ENCODE measurements around the gene SACM1L. TPM values are rescaled to one million over a fixed set of nuclear protein-coding genes. Genes with fewer than 3 reads are reported as not detected.

Gene SACM1L
- total and polyA plus RNA-seq, 2 of the 8 experiments (the other 6 are each of a cell fraction or from before 2014, with no cell fraction given) = 20.1 to 61.0 TPM

DNA sequence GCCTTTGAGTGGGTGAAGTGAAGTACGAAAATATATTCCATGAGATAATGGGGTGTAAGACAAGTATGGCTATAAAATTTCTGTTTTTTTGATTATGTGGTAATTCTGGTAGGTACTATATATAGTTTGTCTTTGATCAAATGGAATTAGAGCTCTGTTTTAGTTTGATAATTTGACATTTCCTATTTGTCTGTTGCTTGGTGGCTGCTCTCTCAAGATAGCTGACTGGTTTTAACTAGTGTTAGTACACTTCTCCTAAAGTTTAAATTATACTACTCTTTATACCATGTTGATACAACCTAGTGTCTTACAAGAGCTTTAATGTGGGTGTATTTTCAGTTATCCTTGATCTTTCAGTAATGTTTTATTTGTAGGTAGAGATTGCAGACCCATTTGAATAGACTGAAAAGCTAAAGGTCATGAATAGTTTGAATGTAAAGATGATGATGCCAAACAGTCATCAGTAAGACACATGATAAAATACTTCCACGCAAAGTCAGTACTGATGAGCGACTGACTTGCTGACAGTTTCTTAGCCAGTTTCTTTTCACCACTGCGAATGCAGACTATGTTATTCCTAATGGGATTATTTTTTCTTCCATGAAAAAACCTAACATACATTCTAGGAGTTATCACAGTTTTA is 15.2 kb downstream of the SACM1L start (continued):
- TF ChIP-seq, protein P1, sequence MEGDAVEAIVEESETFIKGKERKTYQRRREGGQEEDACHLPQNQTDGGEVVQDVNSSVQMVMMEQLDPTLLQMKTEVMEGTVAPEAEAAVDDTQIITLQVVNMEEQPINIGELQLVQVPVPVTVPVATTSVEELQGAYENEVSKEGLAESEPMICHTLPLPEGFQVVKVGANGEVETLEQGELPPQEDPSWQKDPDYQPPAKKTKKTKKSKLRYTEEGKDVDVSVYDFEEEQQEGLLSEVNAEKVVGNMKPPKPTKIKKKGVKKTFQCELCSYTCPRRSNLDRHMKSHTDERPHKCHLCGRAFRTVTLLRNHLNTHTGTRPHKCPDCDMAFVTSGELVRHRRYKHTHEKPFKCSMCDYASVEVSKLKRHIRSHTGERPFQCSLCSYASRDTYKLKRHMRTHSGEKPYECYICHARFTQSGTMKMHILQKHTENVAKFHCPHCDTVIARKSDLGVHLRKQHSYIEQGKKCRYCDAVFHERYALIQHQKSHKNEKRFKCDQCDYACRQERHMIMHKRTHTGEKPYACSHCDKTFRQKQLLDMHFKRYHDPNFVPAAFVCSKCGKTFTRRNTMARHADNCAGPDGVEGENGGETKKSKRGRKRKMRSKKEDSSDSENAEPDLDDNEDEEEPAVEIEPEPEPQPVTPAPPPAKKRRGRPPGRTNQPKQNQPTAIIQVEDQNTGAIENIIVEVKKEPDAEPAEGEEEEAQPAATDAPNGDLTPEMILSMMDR (IDR thresholded peaks at IDR 0.05; ENCODE audit: control extremely low read depth in 1 of 3, insufficient read depth in 1 of 3, low read depth in 1 of 3, low read length in 3 of 3) = no peak
- no peak for TF ChIP-seq GTF2F1 (IDR thresholded peaks at IDR 0.05; ENCODE audit: borderline replicate concordance, low read depth, low read length)
- no peak for TF ChIP-seq ASH2L (IDR thresholded peaks at IDR 0.05; ENCODE audit: low read length)
- TF ChIP-seq EGR1 (IDR thresholded peaks at IDR 0.05; ENCODE audit: borderline replicate concordance, low read depth, low read length) = no peak

Data from H1 (cell line).